ENCODE data around the gene ELFN1.

DNA sequence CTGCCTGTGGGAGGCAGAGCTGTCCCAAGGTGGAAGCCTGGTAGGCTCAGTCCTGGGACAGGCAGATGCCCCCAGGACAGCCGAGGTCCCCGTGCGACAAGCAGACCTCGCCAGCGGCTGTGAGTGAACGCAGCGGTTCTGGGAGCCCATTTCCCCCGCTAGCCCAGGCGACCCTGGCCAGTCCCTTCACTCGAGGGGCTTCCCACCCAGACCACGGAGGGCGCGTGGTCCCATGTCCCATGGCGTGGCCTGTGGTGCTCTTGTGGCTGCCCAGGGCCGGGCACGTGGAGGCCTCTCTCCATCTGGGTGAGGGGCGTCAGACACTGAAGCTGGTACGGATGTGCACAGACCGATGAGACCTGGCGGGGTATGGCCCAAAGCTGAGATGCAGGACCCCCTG lies 67.9 kb downstream of the ELFN1 start:
- TF ChIP-seq NR2F2 (IDR thresholded peaks at IDR 0.05): no peak
- no peak for TF ChIP-seq CTCF (IDR thresholded peaks at IDR 0.05; ENCODE audit: low read depth, low read length, missing input control)
- TF ChIP-seq, protein P1, sequence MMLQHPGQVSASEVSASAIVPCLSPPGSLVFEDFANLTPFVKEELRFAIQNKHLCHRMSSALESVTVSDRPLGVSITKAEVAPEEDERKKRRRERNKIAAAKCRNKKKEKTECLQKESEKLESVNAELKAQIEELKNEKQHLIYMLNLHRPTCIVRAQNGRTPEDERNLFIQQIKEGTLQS (IDR thresholded peaks at IDR 0.05): no peak
- TF ChIP-seq JUND (IDR thresholded peaks at IDR 0.05): no peak
- TF ChIP-seq, protein P2, sequence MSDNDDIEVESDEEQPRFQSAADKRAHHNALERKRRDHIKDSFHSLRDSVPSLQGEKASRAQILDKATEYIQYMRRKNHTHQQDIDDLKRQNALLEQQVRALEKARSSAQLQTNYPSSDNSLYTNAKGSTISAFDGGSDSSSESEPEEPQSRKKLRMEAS (IDR thresholded peaks at IDR 0.05): no peak
- TF ChIP-seq FOXA2 (IDR thresholded peaks at IDR 0.05): no peak
